ENCODE data around the gene MROH2A. TPM values are rescaled to one million over a fixed set of nuclear protein-coding genes. Genes with fewer than 3 reads are reported as not detected.
"Not testable (repeated sequence)": the region's sequence is repeated elsewhere in the genome, so short reads cannot be mapped to it uniquely, and the experiment has no call there.

Gene MROH2A, protein sequence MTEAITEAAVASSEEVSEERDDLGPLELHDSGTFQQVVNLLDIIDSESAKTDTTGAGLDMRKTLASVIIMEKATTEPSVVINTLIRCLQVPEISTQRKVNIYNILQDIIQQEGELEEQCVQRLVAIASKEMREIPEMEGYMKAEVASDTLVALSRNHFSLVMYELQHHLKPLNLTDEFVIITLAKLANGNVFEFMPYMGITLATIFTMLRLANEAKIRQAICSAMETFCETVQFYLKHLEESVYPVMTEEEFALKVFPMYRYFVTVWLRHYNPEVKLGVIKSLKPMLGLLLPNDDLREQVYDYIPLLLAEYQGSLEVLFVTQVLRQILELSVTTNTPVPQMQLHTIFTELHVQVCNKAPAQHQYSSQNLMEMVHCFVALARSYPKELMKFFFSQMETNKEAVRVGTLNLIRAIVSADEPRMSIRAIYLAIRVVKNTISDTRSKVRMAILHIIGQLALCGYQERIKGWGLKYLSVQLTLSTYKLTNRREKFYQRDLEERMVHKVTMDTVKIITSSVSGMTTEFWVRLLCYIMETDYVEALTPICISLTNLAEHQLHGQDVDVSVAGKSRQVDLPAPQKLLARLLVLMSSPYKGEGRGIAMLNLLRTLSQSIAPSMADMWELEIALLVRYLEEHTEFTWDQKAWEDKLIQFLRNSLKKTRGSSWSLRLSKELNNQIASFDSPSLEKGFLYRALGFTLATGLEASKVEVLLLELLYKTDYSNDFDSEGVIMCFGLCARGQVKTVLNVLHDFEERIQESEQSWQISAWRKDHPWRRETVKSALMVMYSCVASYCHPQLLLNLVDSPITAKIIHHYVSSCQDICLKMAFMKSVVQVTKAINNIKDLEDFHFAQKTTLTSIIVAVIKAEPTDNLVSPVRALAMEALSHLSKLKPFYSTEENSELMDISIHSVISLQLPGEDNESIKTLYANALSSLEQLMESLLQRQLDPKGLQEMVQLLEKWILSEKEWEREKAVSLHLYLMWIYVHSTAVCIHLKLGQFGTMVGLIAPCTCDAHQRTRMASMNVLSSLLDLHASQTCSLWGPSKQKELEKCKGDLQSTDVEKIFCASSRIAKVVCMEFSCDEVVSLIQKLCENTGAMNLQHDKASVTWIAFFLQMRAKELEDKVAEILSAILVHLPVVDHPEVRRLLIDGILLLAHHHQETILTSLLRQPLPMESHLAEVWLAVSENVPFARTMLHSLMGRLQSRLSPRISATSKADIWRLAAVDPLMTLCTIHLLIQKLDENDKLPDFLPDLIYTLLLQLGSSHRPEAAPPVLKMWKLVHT (N-terminal part only)
- total RNA-seq (2021) = 1.4 and 2.9 TPM in 2 replicates
- Bru-seq, nascent RNA = percentile 44 among the genes with signal in this experiment
- percentile 32 among the genes with signal in this experiment for BruChase-seq, experiment 1, labeled RNA remaining after a 2-hour chase
- BruChase-seq, experiment 2, labeled RNA remaining after a 6-hour chase = percentile 30 among the genes with signal in this experiment
- long read RNA-seq = 0 reads

DNA sequence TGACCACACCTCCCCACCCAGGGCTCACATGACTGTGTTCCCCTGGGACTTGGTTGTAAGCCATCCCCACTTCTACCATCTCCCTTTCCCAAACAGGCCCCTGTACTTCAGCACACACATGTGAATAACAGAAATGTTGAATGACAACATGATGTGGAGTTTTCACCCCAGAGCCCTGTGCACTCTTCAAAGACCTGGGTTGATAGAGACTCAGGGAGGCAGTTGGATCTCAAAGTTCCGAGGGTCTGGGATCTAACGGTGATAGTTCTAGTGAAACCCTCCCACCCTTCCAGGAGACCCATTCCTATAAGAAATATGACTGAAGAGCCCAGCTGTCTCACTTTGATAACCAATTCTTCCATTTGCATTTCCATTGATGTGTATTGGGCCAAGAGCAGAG, at the start of gene MROH2A:
MROH2A (plus strand) TSS at position 301 of the 400 bp plus-strand sequence. CDS start 1,029 bp downstream, outside the sequence.
- no TSS peak for BruUV-seq (replicated peaks)
- H3K79me2 ChIP-seq (ENCODE audit: low read depth) = no peaks in the 10 kb centered on the region
- no peaks in the 10 kb centered on the region for H3K4me1 ChIP-seq (replicated peaks; ENCODE audit: insufficient read depth)
- peaks cover 33% of the 10 kb centered on the region; the same call in 1 of the 2 replicates for H3F3A ChIP-seq (ENCODE audit: insufficient read depth, low read depth)
- ChIA-PET POLR2A (ENCODE audit: unreplicated experiment) (interaction anchor here (0.6 kb wide), 1 partner anchor 87 kb away, joined by 4 read pairs; no protein-coding TSS in a partner anchor), CTCF (no interaction called here)
- H3K4me2 ChIP-seq = no peak within 1 kb of the TSS
- H2AFZ ChIP-seq = no peak within 1 kb of the TSS
- no peak within 1 kb of the TSS for H3K27ac ChIP-seq
- H3K4me3 ChIP-seq = no peak within 1 kb of the TSS
- no peak for TF ChIP-seq EZH2 (IDR thresholded peaks at IDR 0.05; ENCODE audit: low read depth)
- TF ChIP-seq, protein P1, sequence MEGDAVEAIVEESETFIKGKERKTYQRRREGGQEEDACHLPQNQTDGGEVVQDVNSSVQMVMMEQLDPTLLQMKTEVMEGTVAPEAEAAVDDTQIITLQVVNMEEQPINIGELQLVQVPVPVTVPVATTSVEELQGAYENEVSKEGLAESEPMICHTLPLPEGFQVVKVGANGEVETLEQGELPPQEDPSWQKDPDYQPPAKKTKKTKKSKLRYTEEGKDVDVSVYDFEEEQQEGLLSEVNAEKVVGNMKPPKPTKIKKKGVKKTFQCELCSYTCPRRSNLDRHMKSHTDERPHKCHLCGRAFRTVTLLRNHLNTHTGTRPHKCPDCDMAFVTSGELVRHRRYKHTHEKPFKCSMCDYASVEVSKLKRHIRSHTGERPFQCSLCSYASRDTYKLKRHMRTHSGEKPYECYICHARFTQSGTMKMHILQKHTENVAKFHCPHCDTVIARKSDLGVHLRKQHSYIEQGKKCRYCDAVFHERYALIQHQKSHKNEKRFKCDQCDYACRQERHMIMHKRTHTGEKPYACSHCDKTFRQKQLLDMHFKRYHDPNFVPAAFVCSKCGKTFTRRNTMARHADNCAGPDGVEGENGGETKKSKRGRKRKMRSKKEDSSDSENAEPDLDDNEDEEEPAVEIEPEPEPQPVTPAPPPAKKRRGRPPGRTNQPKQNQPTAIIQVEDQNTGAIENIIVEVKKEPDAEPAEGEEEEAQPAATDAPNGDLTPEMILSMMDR (conservative IDR thresholded peaks at IDR 0.05) = no peak
- no peaks in the 10 kb centered on the region for H3K36me3 ChIP-seq (ENCODE audit: low read depth)
- no peaks in the 10 kb centered on the region for H3K27me3 ChIP-seq (ENCODE audit: insufficient read depth, low read depth)
- H3K9me3 ChIP-seq (ENCODE audit: insufficient read depth, low read depth) = no peaks in the 10 kb centered on the region; the same call in 1 of the 2 replicates
- H3K9me2 ChIP-seq (ENCODE audit: insufficient read depth) = no peaks in the 10 kb centered on the region
- intact Hi-C loops (cut with micrococcal nuclease; ENCODE audit: unreplicated experiment) = no loop called here
- DNase-seq = no peak
- H4K20me1 ChIP-seq (ENCODE audit: insufficient read depth) = no peaks in the 10 kb centered on the region

DNA sequence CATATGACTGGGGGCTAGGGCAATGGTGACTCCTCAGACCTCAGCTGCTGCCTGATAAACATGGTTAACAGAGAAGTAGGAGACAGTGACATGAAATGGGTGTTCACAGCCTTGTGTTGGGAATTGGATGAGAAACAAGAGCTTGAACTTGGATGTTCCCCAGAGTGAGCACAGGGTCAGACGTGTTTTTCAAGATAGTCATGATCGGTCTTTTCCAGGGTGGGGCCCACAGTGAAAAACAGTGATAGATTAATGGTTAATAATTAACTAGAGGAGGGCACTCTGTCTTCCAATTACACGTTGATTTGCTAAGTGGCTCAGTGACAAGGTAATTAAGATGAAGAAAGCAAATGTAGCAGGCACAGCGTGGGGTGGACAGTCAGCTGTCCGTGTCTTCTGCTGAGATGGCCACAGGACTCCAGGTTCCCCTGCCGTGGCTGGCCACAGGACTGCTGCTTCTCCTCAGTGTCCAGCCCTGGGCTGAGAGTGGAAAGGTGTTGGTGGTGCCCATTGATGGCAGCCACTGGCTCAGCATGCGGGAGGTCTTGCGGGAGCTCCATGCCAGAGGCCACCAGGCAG, 49.3 kb upstream of the MROH2A start, which contains the start of gene UGT1A3:
UGT1A3 (plus strand) TSS at position 320 of the 579 bp plus-strand sequence; CDS start at position 405, 85 bp downstream.
- Histone ChIP-seq H3F3A (ENCODE audit: insufficient read depth, low read depth) (peaks cover 29% of the 10 kb centered on the region), H4K20me1 (ENCODE audit: insufficient read depth) (peaks cover 50% of the 10 kb centered on the region), H3K9me3 (ENCODE audit: insufficient read depth, low read depth) (no peaks in the 10 kb centered on the region), H3K27ac (no peak within 1 kb of the TSS), H2AFZ (no peak within 1 kb of the TSS), H3K27me3 (ENCODE audit: insufficient read depth, low read depth) (no peaks in the 10 kb centered on the region), H3K36me3 (ENCODE audit: low read depth) (peaks cover 72% of the 10 kb centered on the region), H3K9me2 (ENCODE audit: insufficient read depth) (no peaks in the 10 kb centered on the region), H3K4me2 (no peak within 1 kb of the TSS), H3K79me2 (ENCODE audit: low read depth) (peaks cover 87% of the 10 kb centered on the region), H3K4me1 (replicated peaks; ENCODE audit: insufficient read depth) (no peaks in the 10 kb centered on the region), H3K4me3 (no peak within 1 kb of the TSS)
- DNase-seq = peak in 1 of 2 experiments; percentile 22
- ChIA-PET CTCF (no interaction called here), POLR2A (ENCODE audit: unreplicated experiment) (interaction anchor here (1.2 kb wide), 1 partner anchor 11 kb away, joined by 7 read pairs; no protein-coding TSS in a partner anchor)
- BruUV-seq (replicated peaks) = no TSS peak
- TF ChIP-seq EZH2 (IDR thresholded peaks at IDR 0.05; ENCODE audit: low read depth) = no peak
- TF ChIP-seq, protein P1 (conservative IDR thresholded peaks at IDR 0.05) = no peak
- intact Hi-C loops (cut with micrococcal nuclease; ENCODE audit: unreplicated experiment) = no loop called here

DNA sequence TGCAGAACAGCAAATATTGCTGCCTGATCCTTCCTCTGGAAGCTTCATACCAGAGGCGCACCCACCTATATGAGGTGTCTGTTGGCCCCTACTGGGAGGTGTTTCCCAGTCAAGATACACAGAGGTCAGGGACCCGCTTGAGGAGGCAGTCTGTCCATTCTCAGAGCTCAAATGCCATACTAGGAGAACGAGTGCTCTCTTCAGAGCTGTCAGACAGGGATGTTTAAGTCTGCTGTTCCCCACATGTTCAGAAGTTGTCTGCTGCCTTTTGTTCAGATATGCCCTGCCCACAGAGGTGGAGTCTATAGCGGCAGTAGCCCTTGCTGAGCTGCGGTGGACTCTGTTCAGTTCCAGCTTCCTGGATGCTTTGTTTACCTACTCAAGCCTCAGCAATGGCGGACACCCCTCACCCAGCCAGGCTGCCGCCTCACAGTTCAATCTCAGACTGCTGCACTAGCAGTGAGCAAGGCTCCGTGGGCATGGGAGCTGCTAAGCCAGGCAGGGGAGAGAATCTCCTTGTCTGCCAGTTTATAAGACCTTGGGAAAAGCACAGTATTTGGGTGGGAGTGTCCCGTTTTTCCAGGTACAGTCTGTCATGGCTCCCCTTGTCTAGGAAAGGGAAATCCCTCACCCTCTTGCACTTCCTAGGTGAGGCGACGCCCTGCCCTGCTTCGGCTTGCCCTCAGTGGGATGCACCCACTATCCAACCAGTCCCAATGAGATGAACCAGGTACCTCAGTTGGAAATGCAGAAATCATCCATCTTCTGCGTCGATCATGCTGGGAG, 41.1 kb upstream of the MROH2A start:
- CTCF ChIA-PET; H3K4me1 ChIP-seq (replicated peaks; ENCODE audit: insufficient read depth); H3K27ac ChIP-seq; H3K4me2 ChIP-seq; H3K4me3 ChIP-seq; POLR2A ChIA-PET (ENCODE audit: unreplicated experiment); BruUV-seq (replicated peaks); intact Hi-C loops (cut with micrococcal nuclease; ENCODE audit: unreplicated experiment); H3K27me3 ChIP-seq (ENCODE audit: insufficient read depth, low read depth); H3K9me3 ChIP-seq (ENCODE audit: insufficient read depth, low read depth); H3K9me2 ChIP-seq (ENCODE audit: insufficient read depth); H2AFZ ChIP-seq: not testable (repeated sequence)
- H4K20me1 ChIP-seq (ENCODE audit: insufficient read depth) = peaks cover 81% of the 10 kb centered on the region
- peak in 1 of 2 experiments; percentile 12 for DNase-seq
- peaks cover 98% of the 10 kb centered on the region for H3K79me2 ChIP-seq (ENCODE audit: low read depth)
- peaks cover 72% of the 10 kb centered on the region for H3K36me3 ChIP-seq (ENCODE audit: low read depth)
- H3F3A ChIP-seq (ENCODE audit: insufficient read depth, low read depth) = peaks cover 19% of the 10 kb centered on the region

All from PC-9 (cell line).